Caki2 (cell line): Measurements from ENCODE around the gene OSBPL10. TPM values are rescaled to one million over a fixed set of nuclear protein-coding genes. Genes with fewer than 3 reads are reported as not detected.
"Not testable (repeated sequence)": the region's sequence is repeated elsewhere in the genome, so short reads cannot be mapped to it uniquely, and the experiment has no call there.

ENCODE experiments used
- DNase-seq: peaks from one replicate; pipeline ENCODE4 v3.0.0-alpha.2; 2015; ENCODE audit warnings: low read depth
- in situ Hi-C: cut with HindIII; loops from 2 replicates; pipeline ENCODE4 v1.10.0; 2016; ENCODE audit warnings: low sequenced_read_pairs, low pct_unique_long_range_greater_than_20kb, mixed read lengths
- total RNA-seq: library from RNA; depleted of rRNA; stranded (reverse); fragments of >200 nt; shearing (Covaris generic); gene quantifications from 2 replicates; pipeline ENCODE4 v1.2.3, GENCODE V29; 2014; ENCODE audit warnings: low replicate concordance; rRNA removed

The OSBPL10 gene
- 33.7 and 74.7 TPM in 2 replicates for total RNA-seq

GRCh38 chr3:31981206-31982181, at the start of gene OSBPL10, which contains the start of gene ZNF860:
Gene OSBPL10, minus strand, starts transcription at chr3:31981262. Its CDS starts 83 bp downstream, at chr3:31981179.
Gene ZNF860, plus strand, starts transcription at chr3:31981750. Its CDS starts 7,330 bp downstream, at chr3:31989080.
- DNase-seq, result peak; percentile 94
- in situ Hi-C loops, result loop anchor here (10.0 kb wide), 1 partner anchor 123 kb away; the partner anchor contains the start of gene GPD1L

DNA sequence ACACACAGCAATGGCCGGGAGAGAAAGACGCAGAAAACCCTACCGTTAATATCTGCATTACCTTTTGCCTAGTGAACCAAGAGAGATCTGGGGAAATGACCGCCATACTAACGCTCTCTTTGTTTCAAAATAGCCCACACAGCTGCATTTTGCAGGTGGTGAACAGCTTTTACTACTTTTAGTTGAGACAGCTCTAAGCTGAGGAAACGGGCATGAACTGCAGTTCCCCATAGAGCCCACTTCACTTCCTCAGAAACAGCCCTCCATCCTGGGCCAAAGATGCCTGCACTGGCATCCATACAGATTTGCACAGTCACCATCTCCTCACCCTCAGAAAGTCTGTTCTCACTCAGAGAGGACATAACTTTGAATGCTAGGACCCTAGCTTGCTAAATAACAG, 45.5 kb upstream of the OSBPL10 start:
- in situ Hi-C loops, result no loop called here
- DNase-seq, result no peak

DNA sequence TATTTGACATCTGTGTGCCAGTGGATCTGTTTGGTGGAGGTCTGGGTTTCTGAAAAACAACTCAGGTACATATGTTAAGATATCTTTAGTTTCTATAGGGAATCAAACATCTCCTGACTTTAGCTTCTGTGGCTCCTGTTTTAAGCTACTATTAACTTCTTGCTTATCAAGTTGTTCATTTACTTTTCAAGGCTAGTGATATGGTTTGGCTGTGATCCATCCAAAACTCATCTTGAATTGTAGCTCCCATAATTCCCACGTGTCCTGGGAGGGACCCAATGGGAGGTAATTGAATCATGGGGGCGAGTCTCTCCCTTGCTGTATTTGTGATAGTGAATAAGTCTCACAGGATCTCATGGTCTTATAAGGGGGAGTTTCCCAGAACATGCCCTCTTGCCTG, 41.9 kb upstream of the OSBPL10 start:
- in situ Hi-C loops, result no loop called here
- DNase-seq, result no peak

DNA sequence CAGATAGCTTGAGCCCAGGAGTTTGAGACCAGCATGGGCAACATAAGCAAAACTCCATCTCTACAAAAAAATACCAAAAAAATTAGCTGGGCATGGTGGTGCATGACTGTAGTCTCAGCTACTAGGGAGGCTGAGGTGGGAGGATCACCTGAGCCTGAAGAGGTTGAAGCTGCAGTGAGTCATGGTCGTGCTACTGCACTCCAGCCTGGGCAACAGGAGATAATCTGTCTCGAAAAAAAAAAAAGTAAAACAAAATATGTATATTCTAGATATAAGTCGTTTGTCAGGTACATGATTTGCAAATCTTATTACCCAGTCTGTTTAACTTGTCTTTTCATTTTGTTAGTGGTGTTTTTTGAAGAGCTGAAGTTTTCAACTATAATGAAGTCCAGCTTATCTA, 40.7 kb upstream of the OSBPL10 start:
- in situ Hi-C loops, result no loop called here
- no peak for DNase-seq

GRCh38 chr3:32021155-32021554, 40.1 kb upstream of the OSBPL10 start:
- in situ Hi-C loops, result no loop called here
- DNase-seq, result no peak

DNA sequence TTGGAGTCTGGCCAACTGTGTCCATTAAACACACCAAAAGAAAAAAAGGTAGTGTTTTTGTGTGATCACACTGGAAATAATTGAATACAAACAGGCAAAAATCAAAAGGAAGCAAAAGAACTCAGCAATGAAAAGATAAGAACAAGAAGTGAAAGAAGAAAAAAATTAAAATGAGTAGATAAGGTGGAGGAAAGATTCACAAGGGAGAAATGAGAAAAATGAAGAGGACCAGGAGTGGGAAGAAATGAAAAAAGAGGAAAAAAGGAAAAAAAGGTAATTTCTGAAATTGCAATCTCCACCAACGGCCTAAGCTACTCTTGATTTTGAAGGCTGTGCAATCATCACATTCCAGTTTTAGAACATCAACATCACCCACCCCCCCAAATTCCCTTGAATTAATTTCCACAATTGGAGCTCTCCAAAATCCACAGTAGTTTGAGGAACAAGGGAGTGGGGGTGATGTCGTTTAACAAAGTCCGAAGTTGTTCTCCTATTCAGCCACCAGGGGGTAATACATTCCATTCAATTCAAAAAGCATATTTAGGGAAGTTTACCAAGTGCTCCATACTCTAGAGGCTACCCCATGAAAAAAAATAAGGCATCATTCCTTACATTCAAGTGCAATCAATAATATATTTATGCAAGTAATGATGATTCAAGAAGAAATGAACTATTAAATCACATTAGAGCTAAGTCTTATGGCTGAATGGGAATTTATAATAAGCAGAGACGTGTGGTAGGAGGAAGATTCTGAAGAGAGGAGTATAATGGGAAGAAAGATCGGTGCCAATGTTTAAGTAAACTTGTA, 37.9 kb upstream of the OSBPL10 start:
- DNase-seq, result no peak
- in situ Hi-C loops, result no loop called here

- no peak for DNase-seq
- in situ Hi-C loops, result no loop called here
Observed at GRCh38 chr3:32017286-32017685, 36.2 kb upstream of the OSBPL10 start.

DNA sequence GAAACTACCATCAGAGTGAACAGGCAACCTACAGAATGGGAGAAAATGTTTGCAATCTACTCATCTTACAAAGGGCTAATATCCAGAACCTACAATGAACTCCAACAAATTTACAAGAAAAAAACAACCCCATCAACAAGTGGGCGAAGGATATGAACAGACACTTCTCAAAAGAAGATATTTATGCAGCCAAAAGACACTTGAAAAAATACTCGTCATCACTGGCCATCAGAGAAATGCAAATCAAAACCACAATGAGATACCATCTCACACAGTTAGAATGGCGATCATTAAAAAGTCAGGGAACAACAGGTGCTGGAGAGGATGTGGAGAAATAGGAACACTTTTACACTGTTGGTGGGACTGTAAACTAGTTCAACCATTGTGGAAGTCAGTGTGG, 34.6 kb upstream of the OSBPL10 start:
- in situ Hi-C loops, result not testable (repeated sequence)

DNA sequence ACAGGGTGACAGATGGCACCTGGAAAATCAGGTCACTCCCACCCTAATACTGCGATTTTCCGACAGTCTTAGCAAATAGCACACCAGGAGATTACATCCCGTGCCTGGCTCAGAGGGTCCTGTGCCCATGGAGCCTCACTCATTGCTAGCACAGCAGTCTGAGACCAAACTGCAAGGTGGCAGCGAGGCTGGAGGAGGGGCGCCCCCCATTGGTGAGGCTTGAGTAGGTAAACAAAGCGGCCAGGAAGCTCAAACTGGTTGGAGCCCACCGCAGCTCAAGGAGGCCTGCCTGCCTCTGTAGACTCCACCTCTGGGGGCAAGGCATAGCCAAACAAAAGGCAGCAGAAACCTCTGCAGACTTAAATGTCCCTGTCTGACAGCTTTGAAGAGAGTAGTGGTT, 29.6 kb upstream of the OSBPL10 start:
- DNase-seq, in situ Hi-C loops: not testable (repeated sequence)

More for the DNA sequence above, 34.6 kb upstream of the OSBPL10 start:
- not testable (repeated sequence) for DNase-seq

- in situ Hi-C loops, result no loop called here
- no peak for DNase-seq
Observed at GRCh38 chr3:32009957-32010356, 28.9 kb upstream of the OSBPL10 start.

- in situ Hi-C loops, result no loop called here
Observed at GRCh38 chr3:32009101-32009500, 28.0 kb upstream of the OSBPL10 start.

DNA sequence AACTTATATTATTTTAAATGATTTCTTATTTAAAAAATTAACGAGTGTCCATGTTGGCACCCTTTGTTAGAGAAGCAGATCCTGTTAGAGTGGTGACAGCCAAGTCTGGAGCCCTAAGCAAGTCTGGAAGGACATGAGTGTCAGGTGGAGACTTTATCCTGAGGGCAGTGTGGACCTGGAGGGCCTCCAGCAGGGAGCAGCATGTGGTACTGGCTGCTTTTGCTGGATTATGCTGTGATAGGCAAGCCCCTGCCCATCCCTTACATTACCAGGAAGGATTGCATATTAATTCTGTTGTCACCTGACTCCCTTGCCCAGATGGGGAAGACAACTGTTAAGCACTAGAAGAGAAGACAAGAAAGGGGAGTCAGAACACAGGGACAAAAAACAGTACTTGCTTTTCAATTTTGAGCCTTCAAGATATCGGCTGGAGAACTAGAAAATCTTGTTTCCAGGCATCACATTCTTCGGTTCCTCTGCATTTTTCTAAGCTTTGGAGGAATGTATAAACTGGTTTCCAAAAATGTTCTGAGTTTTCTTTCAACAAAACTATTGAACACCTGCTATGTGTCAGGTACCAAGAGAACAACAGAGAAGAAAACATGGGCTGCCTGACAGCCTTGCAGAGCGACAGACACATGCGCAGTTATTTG, 23.2 kb upstream of the OSBPL10 start:
- in situ Hi-C loops, result no loop called here
- DNase-seq, result no peak

More at GRCh38 chr3:32009101-32009500, 28.0 kb upstream of the OSBPL10 start:
- DNase-seq, result no peak

- in situ Hi-C loops, result no loop called here
- no peak for DNase-seq
Observed at GRCh38 chr3:32003380-32003779, 22.3 kb upstream of the OSBPL10 start.

- DNase-seq, result no peak
- in situ Hi-C loops, result no loop called here
Observed at GRCh38 chr3:32002561-32003368, 21.7 kb upstream of the OSBPL10 start.

- in situ Hi-C loops, result no loop called here
- DNase-seq, result no peak
Observed at GRCh38 chr3:32000877-32001276, 19.8 kb upstream of the OSBPL10 start.

DNA sequence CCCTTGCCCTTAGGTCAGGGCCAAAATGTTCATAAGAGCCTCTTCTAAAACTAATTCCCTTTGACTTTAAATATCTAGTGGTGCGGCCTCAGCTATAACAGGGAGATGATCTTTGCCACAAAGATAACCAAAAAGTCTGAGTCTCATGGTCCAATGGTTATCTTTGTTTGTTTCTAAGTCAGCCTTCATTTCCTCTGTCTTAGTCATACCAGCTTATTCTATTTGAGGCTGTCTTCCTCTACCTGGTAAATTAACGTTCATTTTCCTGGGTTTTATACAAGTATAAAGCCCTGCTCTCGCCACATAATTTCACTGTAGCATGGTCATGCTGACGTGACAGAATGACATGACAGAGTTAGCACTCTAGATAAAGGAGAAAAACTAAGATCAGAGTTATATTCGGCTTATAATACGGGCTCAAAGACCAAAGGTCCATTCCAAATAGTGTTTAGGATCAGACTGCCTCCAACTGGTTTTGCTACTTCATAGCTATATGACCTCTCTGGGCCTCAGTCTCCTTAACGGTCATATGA, 18.9 kb upstream of the OSBPL10 start:
- in situ Hi-C loops, result no loop called here
- DNase-seq, result no peak

GRCh38 chr3:31997500-31997899, 16.4 kb upstream of the OSBPL10 start:
- no peak for DNase-seq
- in situ Hi-C loops, result no loop called here
